Measurements from ENCODE around the gene ZBTB11. TPM values are rescaled to one million over a fixed set of nuclear protein-coding genes. Genes with fewer than 3 reads are reported as not detected.

The ZBTB11 gene
- total and polyA plus RNA-seq, 10 of the 15 experiments (the other 5 are each of a cell fraction or from before 2014, with no cell fraction given): 3.5 to 25.7 (median 18.0) TPM

DNA sequence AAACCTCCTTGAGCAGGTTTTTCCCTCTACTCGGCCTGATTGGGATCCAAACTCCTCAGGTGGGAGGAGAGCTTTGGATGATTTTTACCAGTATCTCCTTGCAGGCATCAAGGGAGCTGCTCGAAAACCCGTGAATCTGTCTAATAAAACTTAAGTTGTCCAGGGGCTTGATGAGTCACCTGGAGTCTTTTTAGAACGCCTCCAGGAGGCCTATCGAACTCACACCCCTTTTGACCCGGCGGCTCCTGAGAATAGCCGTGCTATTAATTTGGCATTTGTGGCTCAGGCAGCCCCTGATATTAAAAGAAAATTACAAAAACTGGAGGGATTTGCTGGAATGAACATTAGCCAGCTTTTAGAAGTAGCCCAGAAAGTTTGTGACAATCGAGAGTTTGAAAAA, 41.6 kb downstream of the ZBTB11 start:
- no peak overlapping the region for H3K27ac ChIP-seq (ENCODE audit: control insufficient read depth, insufficient read depth)

More for the DNA sequence above, 41.6 kb downstream of the ZBTB11 start:
- no peak overlapping the region for H3K4me2 ChIP-seq (ENCODE audit: control insufficient read depth, insufficient read depth)
- no peak overlapping the region for H2AFZ ChIP-seq (ENCODE audit: control insufficient read depth, low read depth, low read length)
- BruUV-seq (replicated peaks): no TSS peak
- no peak for FAIRE-seq
- ChIA-PET CTCF (interaction anchor here (0.9 to 1.5 kb wide), 6 partner anchors 9 to 566 kb away, joined by 4 to 6 read pairs (median 4); no protein-coding TSS in a partner anchor), SMC1A (ENCODE audit: uncharacterized antibody, unreplicated experiment) (interaction anchor here (0.7 to 1.1 kb wide), 3 partner anchors 9 to 269 kb away, joined by 3 read pairs; partner anchors contain the start of gene PCNP), POLR2A (no interaction called here), RAD21 (ENCODE audit: unreplicated experiment) (interaction anchor here (1.3 kb wide), 1 partner anchor 62 kb away, joined by 3 read pairs; the partner anchor contains the start of gene PCNP)
- H3K79me2 ChIP-seq (ENCODE audit: control insufficient read depth, insufficient read depth, low read length): no peaks in the 10 kb centered on the region
- no peaks in the 10 kb centered on the region; the same call in 1 of the 2 replicates for H3K4me1 ChIP-seq (ENCODE audit: control insufficient read depth, insufficient read depth, low read length)
- H3K36me3 ChIP-seq (ENCODE audit: control insufficient read depth in 2 of 2, insufficient read depth in 2 of 2, low read length in 1 of 2): no peaks in the 10 kb centered on the region
- intact Hi-C loops (cut with micrococcal nuclease; ENCODE audit: unreplicated experiment) (no loop called here), in situ Hi-C loops (cut with MboI) (loop anchor here (5.0 kb wide), 1 partner anchor 563 kb away; no protein-coding TSS in a partner anchor)
- TF ChIP-seq SUPT20H (IDR thresholded peaks at IDR 0.05; ENCODE audit: borderline replicate concordance, control insufficient read depth, low read depth, low read length) (no peak), ZNF24 (IDR thresholded peaks at IDR 0.05) (no peak), SREBF2 (IDR thresholded peaks at IDR 0.05; ENCODE audit: low read length) (no peak), ZNF207 (IDR thresholded peaks at IDR 0.05; ENCODE audit: borderline replicate concordance) (no peak), TCF12 (IDR thresholded peaks at IDR 0.05; ENCODE audit: low read depth, low read length) (no peak)
- TF ChIP-seq, protein P1, sequence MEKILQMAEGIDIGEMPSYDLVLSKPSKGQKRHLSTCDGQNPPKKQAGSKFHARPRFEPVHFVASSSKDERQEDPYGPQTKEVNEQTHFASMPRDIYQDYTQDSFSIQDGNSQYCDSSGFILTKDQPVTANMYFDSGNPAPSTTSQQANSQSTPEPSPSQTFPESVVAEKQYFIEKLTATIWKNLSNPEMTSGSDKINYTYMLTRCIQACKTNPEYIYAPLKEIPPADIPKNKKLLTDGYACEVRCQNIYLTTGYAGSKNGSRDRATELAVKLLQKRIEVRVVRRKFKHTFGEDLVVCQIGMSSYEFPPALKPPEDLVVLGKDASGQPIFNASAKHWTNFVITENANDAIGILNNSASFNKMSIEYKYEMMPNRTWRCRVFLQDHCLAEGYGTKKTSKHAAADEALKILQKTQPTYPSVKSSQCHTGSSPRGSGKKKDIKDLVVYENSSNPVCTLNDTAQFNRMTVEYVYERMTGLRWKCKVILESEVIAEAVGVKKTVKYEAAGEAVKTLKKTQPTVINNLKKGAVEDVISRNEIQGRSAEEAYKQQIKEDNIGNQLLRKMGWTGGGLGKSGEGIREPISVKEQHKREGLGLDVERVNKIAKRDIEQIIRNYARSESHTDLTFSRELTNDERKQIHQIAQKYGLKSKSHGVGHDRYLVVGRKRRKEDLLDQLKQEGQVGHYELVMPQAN (conservative IDR thresholded peaks at IDR 0.05): no peak
- H3K9me3 ChIP-seq (replicated peaks; ENCODE audit: control insufficient read depth, insufficient read depth, low read length): no peaks in the 10 kb centered on the region
- DNase-seq (ENCODE audit: low read depth, low spot score): no peak
- no peak overlapping the region for H3K9ac ChIP-seq (ENCODE audit: control insufficient read depth, insufficient read depth, low read length)
- 40% methylated on average over 9 of the region's 9 CpGs for WGBS (ENCODE audit: insufficient coverage, insufficient replicate concordance, low lambda C conversion rate, missing lambda C conversion rate)
- ATAC-seq: no peak
- H4K20me1 ChIP-seq (ENCODE audit: control insufficient read depth, insufficient read depth): no peaks in the 10 kb centered on the region
- no peaks in the 10 kb centered on the region; a peak in 1 of 4 replicates for H3K27me3 ChIP-seq (replicated peaks in 1 of 2; ENCODE audit: control insufficient read depth in 2 of 2, insufficient read depth in 2 of 2, low read length in 1 of 2)
- H3K4me3 ChIP-seq: no peak overlapping the region
